HG03066 (cell line): ENCODE data around the gene MUCL1.

Experiments used
- ATAC-seq: cut with Tn5 transposase; IDR thresholded peaks from one replicate; pipeline ENCODE4 v1.9.1; 2021; ENCODE audit warnings: low read depth; ENCODE audit not compliant: unreplicated experiment

Gene MUCL1

DNA sequence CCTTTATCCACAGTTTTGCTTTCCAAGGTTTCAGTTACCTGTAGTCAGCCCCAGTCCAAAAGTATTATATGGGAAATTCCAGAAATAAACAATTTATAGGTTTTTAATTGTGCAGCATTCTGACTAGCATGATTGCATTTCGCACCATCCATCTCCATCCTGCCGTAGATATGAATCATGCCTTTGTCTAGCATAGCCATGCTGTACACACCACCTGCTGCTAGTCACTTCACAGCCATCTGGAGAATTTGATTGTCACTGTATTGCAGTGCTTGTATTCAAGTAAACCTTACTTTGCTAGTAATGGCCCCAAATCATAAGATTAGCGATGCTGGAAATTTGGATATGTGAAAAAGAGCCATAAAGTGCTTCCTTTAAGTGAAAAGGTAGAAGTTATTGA lies 36.0 kb downstream of the MUCL1 start:
- ATAC-seq: no peak

GRCh38 chr12:54891717-54892478 lies 37.6 kb downstream of the MUCL1 start:
- ATAC-seq: no peak
